ENCODE results near the gene DNAH8.
"Not testable (repeated sequence)": the region's sequence is repeated elsewhere in the genome, so short reads cannot be mapped to it uniquely, and the experiment has no call there.

The DNAH8 gene

DNA sequence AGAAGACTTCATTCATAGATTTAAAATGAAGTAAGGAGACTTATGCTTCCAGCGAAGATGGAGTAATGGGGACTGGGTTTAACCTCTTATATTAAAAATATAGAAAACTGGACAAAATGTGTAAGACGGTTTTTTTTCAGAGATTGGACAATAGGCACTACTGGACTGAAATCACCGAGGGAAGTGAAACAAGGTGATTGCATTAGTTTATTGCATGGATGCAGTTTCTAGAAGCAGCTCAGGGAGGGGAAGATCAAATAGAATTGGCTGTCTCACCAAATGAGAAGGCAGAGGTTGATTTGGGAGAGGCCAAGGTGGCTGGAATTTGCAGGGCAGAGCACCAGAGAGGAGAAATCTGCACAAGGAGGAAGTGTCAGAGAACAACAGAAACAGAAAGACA is 162.6 kb downstream of the DNAH8 start:
- in situ Hi-C loops (cut with MboI; ENCODE audit: low sequenced_read_pairs), result loop anchor here (10.0 kb wide), 1 partner anchor 427 kb away; no protein-coding TSS in a partner anchor

- in situ Hi-C loops (cut with MboI; ENCODE audit: low sequenced_read_pairs), result no loop called here
These were observed 167.0 kb downstream of the DNAH8 start for GRCh38 chr6:38882157-38882556.

DNA sequence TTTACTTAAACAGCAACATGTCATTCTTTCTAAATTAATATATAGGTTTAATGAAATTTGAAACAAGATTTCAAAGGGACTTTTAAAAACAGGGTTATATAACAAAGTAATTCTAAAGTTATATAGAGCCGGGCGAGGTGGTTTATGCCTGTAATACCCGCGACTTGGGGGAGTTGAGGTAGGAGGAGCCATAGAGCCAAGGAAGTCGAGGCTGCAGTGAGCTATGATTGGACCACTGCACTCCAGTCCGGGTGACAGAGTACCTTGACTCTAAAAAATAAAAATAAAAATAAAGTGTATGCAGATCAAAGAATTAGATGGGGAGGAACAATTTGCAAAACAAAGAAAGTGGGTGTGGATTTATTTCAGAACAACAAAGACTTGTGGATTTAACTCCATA is 182.4 kb downstream of the DNAH8 start:
- in situ Hi-C loops (cut with MboI; ENCODE audit: low sequenced_read_pairs), result no loop called here

GRCh38 chr6:38901802-38902522 is 186.9 kb downstream of the DNAH8 start:
- in situ Hi-C loops (cut with MboI; ENCODE audit: low sequenced_read_pairs), result no loop called here

DNA sequence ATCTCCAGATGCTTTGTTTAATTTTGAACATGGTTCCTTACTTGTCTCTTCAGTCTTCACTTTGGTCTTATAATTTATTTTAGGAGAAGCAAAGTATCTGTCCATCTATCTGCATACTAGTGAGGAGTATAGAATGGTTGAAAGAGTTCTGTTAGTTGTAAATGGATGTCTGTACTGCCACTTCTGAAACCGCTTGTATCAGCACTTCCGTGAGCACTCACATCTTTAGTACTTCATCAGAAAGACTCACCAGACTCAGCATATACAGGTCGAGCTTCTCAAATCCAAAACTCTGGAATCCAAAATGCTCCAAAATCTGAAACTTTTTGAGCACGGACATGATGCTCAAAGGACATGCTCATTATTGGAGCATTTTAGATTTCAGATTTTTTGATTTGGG is 191.5 kb downstream of the DNAH8 start:
- in situ Hi-C loops (cut with MboI; ENCODE audit: low sequenced_read_pairs), result no loop called here

DNA sequence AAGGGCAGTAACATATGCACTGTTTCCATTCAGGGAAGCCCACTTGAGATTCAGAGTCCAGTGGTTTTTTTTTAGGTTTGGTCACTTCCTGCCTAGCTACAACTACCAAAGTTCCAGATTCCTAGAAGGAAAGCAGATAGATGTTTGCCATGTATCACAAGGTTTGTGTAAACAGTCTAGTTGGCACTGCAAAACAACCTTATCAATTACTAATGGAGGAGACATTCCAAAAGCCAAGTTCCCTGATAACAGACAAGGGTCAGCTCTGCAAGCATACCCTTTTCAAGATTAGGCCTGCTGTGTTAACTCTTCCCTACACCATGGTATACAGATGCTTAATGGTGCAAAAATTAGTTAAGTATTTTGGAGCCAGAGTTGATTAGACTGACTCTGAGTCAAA is 192.2 kb downstream of the DNAH8 start:
- in situ Hi-C loops (cut with MboI; ENCODE audit: low sequenced_read_pairs), result no loop called here

- in situ Hi-C loops (cut with MboI; ENCODE audit: low sequenced_read_pairs), result no loop called here
These were observed 194.1 kb downstream of the DNAH8 start for GRCh38 chr6:38909015-38909730.

DNA sequence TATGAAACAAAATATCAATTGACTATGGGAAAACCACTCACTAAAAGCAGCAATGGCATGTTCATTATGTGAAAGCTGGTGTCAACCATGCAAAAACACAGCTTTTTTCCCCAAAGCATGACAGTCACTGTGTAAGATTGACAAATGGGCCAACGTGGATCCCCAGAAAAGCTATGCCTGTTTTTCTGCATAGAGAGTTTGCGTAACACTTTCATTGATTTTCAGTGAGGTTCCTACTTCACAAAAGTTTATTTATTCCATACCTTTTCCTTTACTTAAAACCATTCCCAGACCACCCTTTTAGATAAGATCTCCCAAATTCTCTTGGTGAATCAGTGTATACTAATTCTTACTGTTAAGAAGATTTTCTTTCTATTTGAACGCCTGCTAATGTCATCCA is 195.1 kb downstream of the DNAH8 start:
- in situ Hi-C loops (cut with MboI; ENCODE audit: low sequenced_read_pairs), result no loop called here

- in situ Hi-C loops (cut with MboI; ENCODE audit: low sequenced_read_pairs), result no loop called here
These were observed 197.3 kb downstream of the DNAH8 start for GRCh38 chr6:38912378-38912777.

- in situ Hi-C loops (cut with MboI; ENCODE audit: low sequenced_read_pairs), result no loop called here
These were observed 200.3 kb downstream of the DNAH8 start for GRCh38 chr6:38915205-38915925.

DNA sequence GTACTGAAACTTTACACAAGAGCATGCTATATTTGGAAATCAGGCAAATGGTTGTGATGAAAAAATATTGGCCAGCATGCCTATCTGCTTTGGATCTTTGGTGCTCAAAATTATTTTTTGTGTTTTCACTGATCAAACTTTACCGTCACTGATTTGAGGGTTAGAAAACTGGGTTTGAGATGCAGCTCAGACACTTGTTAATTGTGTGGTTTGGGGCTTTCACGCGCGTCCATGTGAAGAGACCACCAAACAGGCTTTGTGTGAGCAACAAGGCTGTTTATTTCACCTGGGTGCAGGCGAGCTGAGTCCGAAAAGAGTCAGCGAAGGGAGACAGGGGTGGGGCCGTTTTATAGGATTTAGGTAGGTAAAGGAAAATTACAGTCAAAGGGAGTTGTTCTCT is 206.4 kb downstream of the DNAH8 start:
- in situ Hi-C loops (cut with MboI; ENCODE audit: low sequenced_read_pairs), result not testable (repeated sequence)

DNA sequence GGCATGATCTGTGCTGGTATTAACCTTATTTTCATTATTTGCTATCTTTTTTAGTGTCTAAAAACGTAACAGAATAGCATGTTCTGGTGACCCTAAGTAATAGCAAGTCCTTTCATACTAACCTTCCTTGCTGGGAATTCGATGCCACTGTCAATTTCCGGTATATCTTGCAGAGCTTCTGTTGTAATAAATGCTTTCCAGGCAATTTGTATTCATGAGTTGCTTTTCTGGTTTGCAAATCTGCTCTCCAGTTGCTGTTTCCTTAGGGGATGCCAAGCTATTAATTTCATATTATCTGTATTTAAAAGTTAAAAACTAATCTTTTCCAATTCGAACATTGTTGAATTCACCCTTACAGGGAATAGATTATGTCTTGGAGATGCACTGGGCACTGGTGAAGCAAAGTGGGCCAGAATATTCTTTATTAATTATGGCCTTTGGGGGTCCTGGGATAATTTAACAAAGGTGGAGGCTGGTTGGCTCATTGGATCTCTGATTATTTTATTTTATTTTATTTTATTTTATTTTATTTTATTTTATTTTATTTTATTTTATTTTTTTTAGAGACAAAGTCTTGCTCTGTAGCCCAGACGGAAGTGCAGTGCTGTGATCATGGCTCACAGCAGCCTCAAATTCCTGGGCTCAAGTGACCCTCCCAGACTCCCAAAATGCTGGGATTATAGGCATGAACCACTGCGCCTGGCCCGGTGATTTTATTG is 209.8 kb downstream of the DNAH8 start:
- in situ Hi-C loops (cut with MboI; ENCODE audit: low sequenced_read_pairs), result no loop called here

DNA sequence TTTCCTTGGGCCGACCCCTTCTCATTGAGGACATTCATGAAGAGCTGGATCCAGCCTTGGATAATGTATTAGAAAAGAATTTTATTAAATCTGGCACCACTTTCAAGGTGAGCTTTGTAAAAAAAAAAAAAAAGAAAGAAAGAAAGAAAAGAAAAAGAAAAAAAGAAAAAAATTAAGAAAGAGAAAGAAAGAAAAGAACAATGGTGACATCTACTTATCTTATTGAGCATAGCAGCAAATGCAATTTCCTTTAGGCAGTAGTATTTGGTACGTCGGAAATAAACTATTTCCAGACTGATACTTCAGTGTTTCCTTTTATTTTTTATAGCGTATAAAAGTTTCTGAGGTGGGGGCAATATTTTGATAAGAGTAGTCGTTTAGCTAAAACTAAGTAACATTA is 214.4 kb downstream of the DNAH8 start:
- in situ Hi-C loops (cut with MboI; ENCODE audit: low sequenced_read_pairs), result no loop called here

GRCh38 chr6:38933426-38933825 is 218.3 kb downstream of the DNAH8 start:
- in situ Hi-C loops (cut with MboI; ENCODE audit: low sequenced_read_pairs), result no loop called here

DNA sequence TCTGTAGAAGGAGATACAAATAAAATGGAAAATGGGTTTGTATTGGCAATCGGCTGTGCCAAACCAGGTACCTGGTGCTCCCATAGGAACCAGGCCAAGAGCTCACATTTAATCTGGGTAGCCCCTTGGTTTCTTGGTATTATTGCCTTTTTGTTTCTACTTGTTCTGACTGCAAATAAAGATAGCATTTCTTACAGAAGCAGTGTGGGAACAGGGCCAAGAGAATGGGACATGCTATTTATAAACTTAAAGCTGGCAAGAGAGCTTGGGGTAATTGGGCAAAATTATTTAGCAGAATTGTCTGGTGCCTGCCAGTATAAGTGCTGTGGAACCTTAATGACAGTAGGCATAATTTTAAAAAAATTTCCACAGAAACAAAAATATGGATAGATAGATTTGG is 219.9 kb downstream of the DNAH8 start:
- in situ Hi-C loops (cut with MboI; ENCODE audit: low sequenced_read_pairs), result no loop called here

DNA sequence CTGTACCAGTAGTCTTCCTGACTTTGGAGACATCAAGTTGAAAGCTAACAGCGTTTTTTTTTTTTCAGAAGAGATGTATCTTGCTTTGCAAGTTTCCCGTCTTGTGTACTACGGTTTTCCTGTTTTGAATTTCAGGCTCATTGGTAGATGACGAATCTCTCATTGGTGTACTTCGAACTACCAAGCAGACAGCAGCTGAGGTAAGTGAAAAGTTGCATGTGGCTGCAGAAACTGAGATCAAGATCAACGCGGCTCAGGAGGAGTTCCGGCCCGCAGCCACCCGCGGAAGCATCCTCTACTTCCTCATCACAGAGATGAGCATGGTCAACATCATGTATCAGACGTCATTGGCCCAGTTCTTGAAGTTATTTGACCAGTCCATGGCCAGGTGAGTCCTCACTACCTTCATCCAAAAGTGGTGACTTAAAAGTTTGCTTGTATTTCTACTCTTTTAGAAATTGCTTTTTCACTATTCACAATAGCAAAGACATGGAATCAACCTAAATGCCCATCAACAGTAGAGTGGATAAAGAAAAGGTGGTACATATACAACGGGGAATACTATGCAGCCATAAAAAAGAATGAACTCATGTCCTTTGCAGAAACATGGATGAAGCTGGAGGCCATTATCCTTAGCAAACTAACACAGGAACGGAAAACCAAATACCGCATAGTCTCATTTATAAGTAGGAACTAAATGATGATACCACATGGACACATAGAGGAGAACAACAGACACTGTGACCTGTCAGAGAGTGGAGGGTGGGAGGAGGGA is 222.9 kb downstream of the DNAH8 start:
- in situ Hi-C loops (cut with MboI; ENCODE audit: low sequenced_read_pairs), result no loop called here

GRCh38 chr6:38938741-38939140 is 223.6 kb downstream of the DNAH8 start:
- in situ Hi-C loops (cut with MboI; ENCODE audit: low sequenced_read_pairs), result no loop called here

DNA sequence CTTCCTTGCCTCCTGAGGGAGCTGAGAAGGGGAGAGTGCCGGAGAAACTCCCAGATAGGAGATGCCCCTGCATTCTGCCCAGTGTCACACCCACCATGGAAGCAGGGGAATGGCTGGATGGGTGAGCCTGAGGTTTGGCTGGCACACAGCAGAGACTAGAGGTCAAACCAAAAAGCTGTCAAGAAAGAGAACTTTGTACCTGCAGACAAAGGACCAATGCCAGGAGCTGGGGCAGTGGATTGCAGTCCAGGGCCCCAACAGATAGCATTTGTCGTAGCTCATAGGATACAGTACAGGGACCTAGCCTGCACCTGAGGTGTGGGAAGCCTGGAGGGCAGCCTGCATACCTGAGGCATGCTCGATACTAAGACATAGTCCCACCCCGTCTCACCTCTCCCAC is 227.3 kb downstream of the DNAH8 start:
- in situ Hi-C loops (cut with MboI; ENCODE audit: low sequenced_read_pairs), result no loop called here

DNA sequence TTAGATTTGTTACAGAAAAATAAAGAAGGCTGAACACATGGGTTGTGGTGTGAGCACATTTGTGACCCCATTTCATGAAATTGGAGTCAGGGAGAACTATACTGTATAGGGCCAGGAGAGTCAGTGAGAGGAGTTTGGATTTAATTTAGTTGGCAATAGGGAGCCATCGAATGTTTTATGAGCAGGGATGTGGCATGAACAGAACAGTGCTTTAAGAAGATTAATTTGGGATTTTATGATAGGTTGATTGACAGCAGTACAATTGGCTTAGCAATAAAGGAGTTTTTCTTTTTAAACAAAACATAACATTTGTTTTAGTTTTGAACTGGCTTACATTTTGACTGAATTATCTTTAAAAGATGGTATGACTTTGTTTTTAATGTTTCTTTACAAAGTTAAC is 227.9 kb downstream of the DNAH8 start:
- in situ Hi-C loops (cut with MboI; ENCODE audit: low sequenced_read_pairs), result no loop called here

DNA sequence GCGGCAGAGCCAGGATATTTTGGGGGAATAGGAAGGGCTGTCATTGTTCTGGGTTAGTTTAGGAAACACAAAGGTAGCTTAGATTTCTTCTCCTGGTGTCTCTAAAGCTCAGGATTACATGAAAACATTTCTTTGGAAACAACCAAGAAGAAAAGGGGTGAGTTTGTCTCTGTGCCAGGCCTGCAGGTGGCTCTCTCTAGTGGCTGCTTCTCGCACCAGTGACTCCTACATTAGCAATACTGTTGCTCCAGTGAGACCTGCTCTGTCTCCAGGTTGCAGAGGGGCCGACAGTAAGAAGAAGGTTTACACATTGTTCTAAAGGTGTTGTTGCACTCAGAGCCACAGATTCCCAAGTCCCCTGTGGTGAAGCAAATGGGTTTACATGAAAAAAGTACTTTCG is 228.9 kb downstream of the DNAH8 start:
- in situ Hi-C loops (cut with MboI; ENCODE audit: low sequenced_read_pairs), result no loop called here
